ENCODE results near the gene IGF2R.

Gene IGF2R

DNA sequence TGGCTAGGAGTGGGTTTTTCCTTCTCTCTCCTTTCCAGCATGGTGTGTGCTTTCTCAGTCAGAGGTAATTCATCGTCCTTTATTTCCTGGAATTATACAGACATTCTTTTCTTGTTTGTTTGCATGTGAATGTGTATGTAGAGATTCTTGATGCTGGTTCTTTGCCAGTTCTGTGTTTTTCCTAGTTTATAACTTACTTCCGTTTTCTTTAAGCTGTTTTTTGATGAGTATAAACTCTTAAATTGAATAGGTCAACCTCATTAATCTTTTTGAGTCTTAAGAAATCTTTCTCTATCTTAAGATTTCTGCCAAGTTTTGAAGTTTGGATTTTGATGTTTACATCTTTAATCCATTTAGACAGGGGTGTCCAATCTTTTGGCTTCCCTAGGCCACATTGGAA lies 38.7 kb downstream of the IGF2R start:
- DNase-seq (ENCODE audit: low read depth): no peak
- TF ChIP-seq, protein P1, sequence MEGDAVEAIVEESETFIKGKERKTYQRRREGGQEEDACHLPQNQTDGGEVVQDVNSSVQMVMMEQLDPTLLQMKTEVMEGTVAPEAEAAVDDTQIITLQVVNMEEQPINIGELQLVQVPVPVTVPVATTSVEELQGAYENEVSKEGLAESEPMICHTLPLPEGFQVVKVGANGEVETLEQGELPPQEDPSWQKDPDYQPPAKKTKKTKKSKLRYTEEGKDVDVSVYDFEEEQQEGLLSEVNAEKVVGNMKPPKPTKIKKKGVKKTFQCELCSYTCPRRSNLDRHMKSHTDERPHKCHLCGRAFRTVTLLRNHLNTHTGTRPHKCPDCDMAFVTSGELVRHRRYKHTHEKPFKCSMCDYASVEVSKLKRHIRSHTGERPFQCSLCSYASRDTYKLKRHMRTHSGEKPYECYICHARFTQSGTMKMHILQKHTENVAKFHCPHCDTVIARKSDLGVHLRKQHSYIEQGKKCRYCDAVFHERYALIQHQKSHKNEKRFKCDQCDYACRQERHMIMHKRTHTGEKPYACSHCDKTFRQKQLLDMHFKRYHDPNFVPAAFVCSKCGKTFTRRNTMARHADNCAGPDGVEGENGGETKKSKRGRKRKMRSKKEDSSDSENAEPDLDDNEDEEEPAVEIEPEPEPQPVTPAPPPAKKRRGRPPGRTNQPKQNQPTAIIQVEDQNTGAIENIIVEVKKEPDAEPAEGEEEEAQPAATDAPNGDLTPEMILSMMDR (conservative IDR thresholded peaks at IDR 0.05; ENCODE audit: control insufficient read depth, insufficient read depth, low read depth, low read length): no peak
- H3K4me3 ChIP-seq (ENCODE audit: control insufficient read depth, low read depth, low read length): no peak overlapping the region

DNA sequence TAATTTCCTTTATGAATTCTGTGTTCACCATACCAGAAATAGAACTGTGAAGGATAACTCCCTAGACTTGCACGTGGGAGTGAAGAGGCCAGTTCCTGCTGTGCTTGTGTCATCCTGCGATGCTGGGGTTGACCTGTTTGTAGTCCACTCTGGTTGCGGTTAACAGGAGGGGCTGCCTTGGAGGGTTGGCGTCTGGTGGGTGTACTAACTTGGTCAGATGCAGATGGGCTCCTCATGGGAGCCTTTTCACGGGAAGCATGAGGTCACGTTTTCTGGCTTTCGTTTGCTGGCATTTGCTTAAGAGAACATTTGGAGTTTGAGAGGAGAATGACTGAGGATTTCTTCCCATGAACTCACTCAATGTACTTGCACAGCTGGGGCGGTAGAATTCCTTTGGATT lies 41.2 kb downstream of the IGF2R start:
- no peak overlapping the region for H3K4me3 ChIP-seq (ENCODE audit: control insufficient read depth, low read depth, low read length)
- TF ChIP-seq, protein P1 (conservative IDR thresholded peaks at IDR 0.05; ENCODE audit: control insufficient read depth, insufficient read depth, low read depth, low read length): no peak
- DNase-seq (ENCODE audit: low read depth): peak; percentile 100

DNA sequence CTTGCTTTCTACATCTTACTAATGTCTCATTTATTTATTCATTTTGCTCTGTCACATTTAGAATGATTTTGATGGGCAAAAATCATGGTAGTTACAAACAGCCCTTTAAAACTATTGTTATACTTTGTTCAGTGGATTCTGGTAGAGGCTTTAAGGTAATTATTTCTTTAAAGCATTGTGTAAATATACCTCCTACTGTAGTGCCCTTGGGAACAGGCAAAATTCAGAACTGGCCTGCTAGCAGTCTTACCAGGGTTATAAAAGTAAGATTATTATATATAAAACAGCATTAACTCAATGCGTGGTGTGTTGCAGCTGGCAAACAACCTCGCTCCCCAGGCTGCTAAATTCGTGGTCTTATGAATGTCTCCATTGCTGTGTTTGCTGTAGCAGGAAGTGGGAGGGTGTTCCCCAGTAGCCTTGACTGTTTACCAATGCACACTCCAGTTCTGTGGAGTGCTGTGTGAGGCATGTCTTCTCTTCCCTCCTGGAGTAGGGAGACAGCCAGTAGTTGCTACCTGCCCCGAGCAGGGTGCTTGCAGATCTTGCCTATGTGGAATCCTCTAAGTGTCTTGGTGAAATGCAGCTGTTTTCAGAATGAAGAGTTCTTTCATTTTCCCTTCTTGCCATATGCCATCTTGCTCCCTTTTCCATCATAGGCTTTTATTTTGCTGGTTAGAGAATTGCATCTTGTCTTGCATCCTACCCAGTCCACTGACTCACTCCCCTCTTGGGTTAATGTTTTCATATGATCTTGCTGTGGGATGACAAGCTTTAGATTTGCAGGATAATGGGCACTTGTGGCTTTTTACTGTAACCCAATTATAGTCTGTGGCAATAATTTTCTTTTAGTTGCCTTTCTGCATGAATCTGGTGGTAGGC lies 45.3 kb downstream of the IGF2R start:
- H3K4me3 ChIP-seq (ENCODE audit: control insufficient read depth, low read depth, low read length): no peak overlapping the region
- peak; percentile 47 for DNase-seq (ENCODE audit: low read depth)
- TF ChIP-seq, protein P1 (conservative IDR thresholded peaks at IDR 0.05; ENCODE audit: control insufficient read depth, insufficient read depth, low read depth, low read length): no peak

DNA sequence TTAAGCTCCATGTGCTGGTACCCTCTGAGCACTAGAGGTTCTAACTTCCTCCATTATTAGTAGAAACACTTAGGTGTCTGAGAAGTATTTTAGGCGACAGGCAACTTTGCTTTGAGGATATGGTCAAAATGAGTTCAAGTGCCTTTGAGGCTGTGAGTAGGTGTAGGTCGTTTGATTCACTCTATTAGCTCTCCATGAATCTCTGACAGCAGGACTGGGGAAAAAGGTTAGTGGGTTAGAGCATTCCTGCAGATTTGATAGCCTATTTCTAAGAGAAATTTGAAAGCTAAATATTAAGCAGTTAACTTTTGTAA lies 45.9 kb downstream of the IGF2R start:
- no peak overlapping the region for H3K4me3 ChIP-seq (ENCODE audit: control insufficient read depth, low read depth, low read length)
- TF ChIP-seq, protein P1 (conservative IDR thresholded peaks at IDR 0.05; ENCODE audit: control insufficient read depth, insufficient read depth, low read depth, low read length): no peak
- no peak for DNase-seq (ENCODE audit: low read depth)

DNA sequence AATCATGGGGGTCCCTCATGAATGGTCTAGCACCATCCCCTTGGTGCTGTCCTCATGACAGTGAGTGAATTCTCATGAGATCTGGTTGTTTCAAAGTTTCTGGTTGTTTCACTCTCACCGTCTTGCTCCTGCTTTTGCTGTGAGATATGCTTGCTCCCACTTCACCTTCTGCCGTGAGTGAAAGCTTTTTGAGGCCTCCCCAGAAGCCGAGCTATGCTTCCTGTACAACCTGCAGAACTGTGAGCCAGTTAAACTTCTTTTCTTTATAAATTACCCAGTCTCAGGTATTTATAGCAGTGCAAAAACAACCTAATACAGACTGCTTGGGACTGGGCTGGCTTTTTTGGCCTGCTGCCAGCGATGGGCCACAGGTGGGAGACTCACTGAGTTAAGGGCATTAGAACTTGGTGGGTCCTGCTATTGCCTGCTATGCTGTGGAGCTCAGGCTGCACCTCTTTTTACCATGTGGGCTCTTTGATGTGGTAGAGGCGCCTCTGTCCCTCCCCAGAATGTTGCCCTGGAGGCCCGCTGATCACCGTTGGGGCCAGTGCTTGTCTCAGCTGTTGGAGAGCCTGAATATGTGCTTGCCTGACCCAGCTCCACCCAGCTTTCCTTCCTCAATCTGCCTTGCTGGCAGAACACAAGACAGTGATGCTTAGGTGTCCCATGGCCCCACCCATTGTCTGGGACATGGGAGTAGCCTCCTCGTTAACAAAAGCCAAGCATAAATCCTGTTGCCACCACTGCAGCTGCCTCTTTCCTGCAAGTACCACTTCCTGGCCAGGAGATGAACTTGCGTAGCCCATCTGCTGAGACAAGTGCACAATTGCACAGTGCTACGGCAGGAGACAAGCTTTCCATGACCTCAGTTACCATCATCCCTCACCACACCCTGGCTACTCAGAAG lies 47.1 kb downstream of the IGF2R start:
- TF ChIP-seq, protein P1 (conservative IDR thresholded peaks at IDR 0.05; ENCODE audit: control insufficient read depth, insufficient read depth, low read depth, low read length): no peak
- DNase-seq (ENCODE audit: low read depth): no peak
- H3K4me3 ChIP-seq (ENCODE audit: control insufficient read depth, low read depth, low read length): no peak overlapping the region

DNA sequence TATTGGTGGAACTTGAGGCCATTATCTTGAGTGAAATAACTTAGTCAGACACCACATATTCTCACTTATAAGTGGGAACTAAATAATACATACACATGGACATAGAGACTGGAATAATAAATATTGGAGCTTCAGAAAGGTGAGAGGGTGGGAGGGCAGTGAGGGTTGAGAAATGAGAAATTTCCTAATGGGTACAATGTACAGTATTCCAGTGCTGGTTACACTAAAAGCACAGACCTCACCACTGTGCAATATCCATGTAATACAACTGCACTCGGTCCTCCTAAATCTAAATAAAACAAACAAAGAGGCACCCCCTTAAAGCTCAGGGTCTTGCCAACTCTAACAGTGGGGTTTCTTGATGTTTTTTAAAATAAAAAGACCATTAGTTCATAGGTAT lies 53.2 kb downstream of the IGF2R start:
- DNase-seq (ENCODE audit: low read depth): no peak
- TF ChIP-seq, protein P1 (conservative IDR thresholded peaks at IDR 0.05; ENCODE audit: control insufficient read depth, insufficient read depth, low read depth, low read length): no peak
- no peak overlapping the region for H3K4me3 ChIP-seq (ENCODE audit: control insufficient read depth, low read depth, low read length)
